ENCODE results near the gene ABI3BP. TPM values are rescaled to one million over a fixed set of nuclear protein-coding genes. Genes with fewer than 3 reads are reported as not detected.

ABI3BP gene
- total RNA-seq, 1 experiment from 2014 or later = 23.4 TPM

- CTCF ChIA-PET = no interaction called here
- TF ChIP-seq EZH2 (IDR thresholded peaks at IDR 0.05; ENCODE audit: low read length, unreplicated experiment) (no peak), CTCF (conservative IDR thresholded peaks at IDR 0.05; ENCODE audit: low read depth, low read length) (no peak), EZH2phosphoT487 (IDR thresholded peaks at IDR 0.05; ENCODE audit: borderline replicate concordance, low read length) (no peak)
- no peaks in the 10 kb centered on the region for H3K9me3 ChIP-seq (ENCODE audit: low read length)
- H3K4me2 ChIP-seq (ENCODE audit: low read length) = no peak overlapping the region
- H3K36me3 ChIP-seq (ENCODE audit: low read depth, low read length) = peaks cover 88% of the 10 kb centered on the region
- no peaks in the 10 kb centered on the region for H3K9me2 ChIP-seq (replicated peaks; ENCODE audit: low read length)
- H3K4me3 ChIP-seq (ENCODE audit: low read length) = no peak overlapping the region
- no peaks in the 10 kb centered on the region for H4K20me1 ChIP-seq (ENCODE audit: low read length)
- H3F3A ChIP-seq (ENCODE audit: low read length, unreplicated experiment) = no peaks in the 10 kb centered on the region
- no peak overlapping the region for H3K27ac ChIP-seq (ENCODE audit: low read length)
- POLR2A ChIA-PET (ENCODE audit: unreplicated experiment) = interaction anchor here (0.6 kb wide), 2 partner anchors 37 to 441 kb away, joined by 3 to 6 read pairs; no protein-coding TSS in a partner anchor
- H3K79me2 ChIP-seq (ENCODE audit: low read length) = no peaks in the 10 kb centered on the region
- H2AFZ ChIP-seq (ENCODE audit: low read length) = no peak overlapping the region
- no peak for ATAC-seq
- H3K27me3 ChIP-seq (ENCODE audit: low read length) = no peaks in the 10 kb centered on the region
- DNase-seq = no peak
- no TSS peak for BruUV-seq (replicated peaks)
- intact Hi-C loops (cut with micrococcal nuclease) = no loop called here
- no peaks in the 10 kb centered on the region for H3K4me1 ChIP-seq (ENCODE audit: insufficient read depth, low read length)
- H3K9ac ChIP-seq (ENCODE audit: low read length) = no peak overlapping the region
Observed at GRCh38 chr3:100746092-100746491, 247.1 kb downstream of the ABI3BP start.

- H3K9me3 ChIP-seq (ENCODE audit: low read length) = no peaks in the 10 kb centered on the region
- BruUV-seq (replicated peaks) = no TSS peak
- TF ChIP-seq EZH2 (IDR thresholded peaks at IDR 0.05; ENCODE audit: low read length, unreplicated experiment) = no peak
- no peak for TF ChIP-seq EZH2phosphoT487 (IDR thresholded peaks at IDR 0.05; ENCODE audit: borderline replicate concordance, low read length)
- TF ChIP-seq CTCF (conservative IDR thresholded peaks at IDR 0.05; ENCODE audit: low read depth, low read length) = no peak
- ChIA-PET CTCF (no interaction called here), POLR2A (ENCODE audit: unreplicated experiment) (interaction anchor here (0.6 kb wide), 1 partner anchor 37 kb away, joined by 6 read pairs; no protein-coding TSS in a partner anchor)
- H2AFZ ChIP-seq (ENCODE audit: low read length) = no peak overlapping the region
- H3K36me3 ChIP-seq (ENCODE audit: low read depth, low read length) = peaks cover 88% of the 10 kb centered on the region
- no peaks in the 10 kb centered on the region for H3K79me2 ChIP-seq (ENCODE audit: low read length)
- H3K4me1 ChIP-seq (ENCODE audit: insufficient read depth, low read length) = no peaks in the 10 kb centered on the region
- H3K27me3 ChIP-seq (ENCODE audit: low read length) = no peaks in the 10 kb centered on the region
- no peak for ATAC-seq
- no peaks in the 10 kb centered on the region for H3F3A ChIP-seq (ENCODE audit: low read length, unreplicated experiment)
- H3K9me2 ChIP-seq (replicated peaks; ENCODE audit: low read length) = no peaks in the 10 kb centered on the region
- H4K20me1 ChIP-seq (ENCODE audit: low read length) = no peaks in the 10 kb centered on the region
- H3K4me3 ChIP-seq (ENCODE audit: low read length) = no peak overlapping the region
- intact Hi-C loops (cut with micrococcal nuclease) = no loop called here
- no peak for DNase-seq
- no peak overlapping the region for H3K27ac ChIP-seq (ENCODE audit: low read length)
- H3K4me2 ChIP-seq (ENCODE audit: low read length) = no peak overlapping the region
- no peak overlapping the region for H3K9ac ChIP-seq (ENCODE audit: low read length)
Observed at GRCh38 chr3:100745617-100746016, 247.6 kb downstream of the ABI3BP start.

- Histone ChIP-seq H3K4me1 (ENCODE audit: insufficient read depth, low read length) (no peaks in the 10 kb centered on the region), H3K27me3 (ENCODE audit: low read length) (no peaks in the 10 kb centered on the region), H3K9ac (ENCODE audit: low read length) (no peak overlapping the region), H2AFZ (ENCODE audit: low read length) (no peak overlapping the region), H3K79me2 (ENCODE audit: low read length) (no peaks in the 10 kb centered on the region), H3K4me3 (ENCODE audit: low read length) (no peak overlapping the region), H3K36me3 (ENCODE audit: low read depth, low read length) (peaks cover 88% of the 10 kb centered on the region), H3K9me3 (ENCODE audit: low read length) (no peaks in the 10 kb centered on the region), H3K9me2 (replicated peaks; ENCODE audit: low read length) (no peaks in the 10 kb centered on the region), H3F3A (ENCODE audit: low read length, unreplicated experiment) (no peaks in the 10 kb centered on the region), H3K27ac (ENCODE audit: low read length) (no peak overlapping the region), H3K4me2 (ENCODE audit: low read length) (no peak overlapping the region), H4K20me1 (ENCODE audit: low read length) (no peaks in the 10 kb centered on the region)
- ATAC-seq = no peak
- POLR2A ChIA-PET (ENCODE audit: unreplicated experiment) = interaction anchor here (0.6 kb wide), 1 partner anchor 252 kb away, joined by 3 read pairs; the partner anchor contains the start of gene TMEM45A
- DNase-seq = no peak
- TF ChIP-seq CTCF (conservative IDR thresholded peaks at IDR 0.05; ENCODE audit: low read depth, low read length) = no peak
- no peak for TF ChIP-seq EZH2phosphoT487 (IDR thresholded peaks at IDR 0.05; ENCODE audit: borderline replicate concordance, low read length)
- TF ChIP-seq EZH2 (IDR thresholded peaks at IDR 0.05; ENCODE audit: low read length, unreplicated experiment) = no peak
- BruUV-seq (replicated peaks) = no TSS peak
- intact Hi-C loops (cut with micrococcal nuclease) = no loop called here
- CTCF ChIA-PET = interaction anchor here (0.6 kb wide), 1 partner anchor 282 kb away, joined by 7 read pairs; no protein-coding TSS in a partner anchor
Observed at GRCh38 chr3:100744671-100745070, 248.6 kb downstream of the ABI3BP start.
